Hematopoietic multipotent progenitor cell treated with erythropoietin and hydrocortisone succinate and interleukin-3 and kit ligand, for 15 days (in vitro differentiated cells): ENCODE results near the gene ARMC7.
"Not testable (repeated sequence)": the region's sequence is repeated elsewhere in the genome, so short reads cannot be mapped to it uniquely, and the experiment has no call there.

Source experiments
- DNase-seq: peaks from one replicate; pipeline ENCODE4 v3.0.0-alpha.2; 2015; ENCODE audit warnings: low spot score

The ARMC7 gene

DNA sequence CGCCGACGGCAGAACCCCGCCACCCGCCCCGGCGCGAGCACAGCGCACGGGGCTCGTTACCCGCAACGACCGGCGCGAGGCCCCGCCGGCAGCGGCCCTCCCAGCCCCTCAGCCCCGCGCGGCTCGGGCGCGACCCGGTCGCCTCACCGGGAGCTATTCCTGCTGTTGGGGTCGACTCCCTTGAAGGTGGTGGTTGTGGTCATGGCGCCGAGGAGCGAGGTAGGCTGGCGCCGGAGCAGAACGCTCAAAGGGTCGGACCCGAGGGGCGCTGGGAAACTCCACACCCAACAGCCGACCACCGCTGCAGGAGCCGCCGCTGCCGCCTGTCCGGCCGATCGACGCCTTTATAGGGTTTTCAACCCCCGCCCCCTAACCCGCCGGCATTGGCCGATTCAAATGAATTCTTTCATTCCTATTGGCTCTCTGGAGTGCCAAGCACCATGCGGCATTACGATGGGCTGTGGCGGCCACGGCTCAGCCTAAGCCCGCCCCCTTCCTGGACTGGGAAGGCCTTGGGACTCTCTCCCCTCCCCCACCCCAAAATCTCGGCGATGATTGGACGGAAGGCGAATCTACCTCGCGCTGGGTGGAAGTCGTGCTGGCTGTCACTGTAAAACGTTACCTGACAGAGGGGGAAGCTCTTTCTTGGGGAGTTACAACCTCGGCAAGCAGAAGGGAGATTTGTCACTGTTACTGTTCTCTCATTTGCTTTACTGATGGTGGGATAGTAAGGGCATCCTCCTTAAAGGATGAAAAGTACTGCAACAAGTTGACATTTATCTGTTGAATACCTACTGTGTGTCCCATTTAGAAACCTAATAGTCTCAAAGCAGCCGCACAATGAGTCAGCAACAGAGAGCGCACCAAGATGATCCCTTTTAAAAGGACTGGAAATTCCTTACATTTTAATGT lies 44.7 kb downstream of the ARMC7 start, which contains the start of gene JPT1:
Gene JPT1, minus strand, starts transcription at position 318 of the 912 bp plus-strand sequence. Its CDS starts 115 bp downstream, at position 203.
- peak; percentile 99 for DNase-seq

DNA sequence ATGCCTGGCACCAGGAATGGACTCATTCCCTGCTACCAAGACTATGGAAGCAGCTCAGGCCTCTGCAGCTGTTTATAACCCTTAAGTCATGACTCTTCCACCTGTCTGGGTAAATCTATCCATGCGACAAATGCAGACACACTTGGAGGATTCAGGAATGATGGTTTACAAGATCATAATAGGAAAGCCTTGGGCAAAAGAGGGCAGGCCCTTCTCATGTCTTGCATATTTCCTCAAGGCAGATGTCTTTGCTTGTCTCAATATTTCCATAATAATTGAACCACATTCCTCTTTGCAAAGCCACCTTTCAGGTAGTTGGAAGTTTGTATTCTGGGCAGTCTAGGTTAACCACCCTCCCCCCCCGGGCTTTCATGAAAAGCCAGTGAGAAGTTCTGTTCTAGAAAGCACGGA lies 45.4 kb downstream of the ARMC7 start:
- DNase-seq: no peak

DNA sequence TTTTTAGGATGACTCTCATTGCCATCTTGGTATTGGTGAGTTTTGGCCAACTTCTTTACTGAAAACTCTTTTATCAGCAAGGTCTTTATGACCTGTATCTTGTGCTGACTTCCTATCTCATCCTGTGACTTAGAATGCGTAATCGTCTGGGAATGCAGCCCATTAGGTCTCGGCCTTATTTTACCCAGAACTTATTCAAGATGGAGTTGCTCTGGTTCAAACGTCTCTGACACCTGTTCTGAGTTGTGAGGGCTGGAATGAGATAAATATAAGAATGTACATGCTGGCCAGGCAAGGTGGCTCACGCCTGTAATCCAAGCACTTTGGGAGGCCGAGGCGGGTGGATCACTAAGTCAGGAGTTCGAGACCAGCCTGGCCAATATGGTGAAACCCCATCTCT lies 48.7 kb downstream of the ARMC7 start:
- not testable (repeated sequence) for DNase-seq

- DNase-seq: no peak
Measured at GRCh38 chr17:75159196-75160031, 49.6 kb downstream of the ARMC7 start.

DNA sequence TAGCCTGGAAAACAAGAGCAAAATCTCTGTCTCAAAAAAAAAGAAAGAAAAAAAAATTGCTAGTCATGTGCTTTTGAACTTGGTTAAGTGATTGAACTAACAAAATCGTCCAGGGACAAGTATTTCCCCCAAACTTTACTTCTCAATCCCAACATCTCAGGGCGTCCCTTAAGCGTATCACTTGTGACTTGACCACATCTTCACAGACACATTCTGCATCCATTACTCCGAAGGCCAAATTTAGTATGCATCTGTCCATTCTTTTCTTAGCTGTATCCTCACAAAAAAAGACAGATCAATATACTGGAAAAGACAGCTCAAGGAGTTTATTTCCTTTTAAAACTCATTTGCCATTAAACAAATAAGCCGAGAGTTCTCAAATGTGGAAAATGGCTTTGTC lies 50.4 kb downstream of the ARMC7 start:
- no peak for DNase-seq

DNA sequence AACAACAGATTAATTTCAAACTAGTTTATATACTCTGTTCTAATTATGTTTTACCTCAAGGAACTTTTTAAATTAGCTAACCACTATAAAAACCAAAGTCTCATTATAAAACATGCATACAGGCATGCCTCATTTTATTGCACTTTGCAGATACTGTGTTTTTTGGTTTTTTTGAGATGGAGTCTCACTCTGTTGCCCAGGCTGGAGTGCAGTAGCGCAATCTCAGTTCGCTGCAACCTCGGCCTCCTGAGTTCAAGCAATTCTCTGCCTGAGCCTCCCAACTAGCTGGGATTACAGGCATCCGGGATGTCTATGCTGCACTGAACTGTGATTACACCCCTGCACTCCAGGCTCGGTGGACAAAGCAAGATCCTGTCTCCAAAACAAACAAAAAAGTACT lies 53.3 kb downstream of the ARMC7 start:
- no peak for DNase-seq

DNA sequence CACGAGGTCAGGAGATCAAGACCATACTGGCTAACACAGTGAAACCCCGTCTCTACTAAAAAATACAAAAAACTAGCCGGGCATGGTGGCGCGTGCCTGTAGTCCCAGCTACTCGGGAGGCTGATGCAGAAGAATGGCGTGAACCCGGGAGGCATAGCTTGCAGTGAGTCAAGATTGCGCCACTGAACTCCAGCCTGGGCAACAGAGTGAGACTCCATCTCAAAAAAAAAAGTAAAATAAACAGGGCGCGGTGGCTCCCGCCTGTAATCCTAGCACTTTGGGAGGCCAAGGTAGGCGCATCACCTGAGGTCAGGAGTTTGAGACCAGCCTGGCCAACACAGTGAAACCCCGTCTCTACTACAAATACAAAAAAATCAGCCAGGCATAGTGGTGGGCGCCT lies 54.8 kb downstream of the ARMC7 start:
- not testable (repeated sequence) for DNase-seq

DNA sequence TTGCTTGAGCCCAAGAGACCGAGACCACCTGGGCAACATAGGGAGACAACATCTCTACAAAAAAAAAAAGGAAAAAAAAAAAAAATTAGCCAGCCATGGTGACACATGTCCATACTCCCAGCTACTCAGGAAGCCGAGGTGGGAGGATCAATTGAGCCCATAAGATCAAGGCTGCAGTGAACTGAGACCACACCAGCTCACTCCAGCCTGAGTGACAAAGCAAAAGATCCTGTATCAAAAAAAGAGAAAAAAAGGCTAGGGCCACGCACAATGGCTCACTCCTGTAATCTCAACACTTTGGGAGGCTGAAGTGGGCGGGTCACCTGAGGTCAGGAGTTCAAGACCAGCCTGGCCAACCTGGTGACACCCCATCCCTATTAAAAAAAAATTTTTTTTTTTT lies 59.2 kb downstream of the ARMC7 start:
- DNase-seq: no peak

DNA sequence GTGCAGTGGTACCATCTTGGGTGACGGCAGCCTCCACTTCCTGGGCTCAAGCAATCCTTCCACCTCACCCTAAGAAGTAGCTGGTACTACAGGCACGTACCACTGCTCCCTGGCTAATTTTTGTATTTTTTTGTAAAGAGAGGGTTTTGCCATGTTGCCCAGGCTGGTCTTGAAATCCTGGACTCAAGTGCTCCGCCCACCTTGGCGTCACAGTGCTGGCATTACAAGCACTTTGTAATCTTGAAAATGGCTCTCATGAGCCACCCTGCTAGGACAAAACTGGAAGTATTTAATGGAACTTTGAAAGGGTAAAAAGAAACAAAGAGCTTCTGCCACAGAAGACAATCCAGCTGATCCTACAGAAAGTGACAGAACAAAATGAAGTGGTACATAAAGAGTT lies 63.8 kb downstream of the ARMC7 start:
- DNase-seq: no peak

- DNase-seq: no peak
Measured at GRCh38 chr17:75174996-75175395, 65.2 kb downstream of the ARMC7 start.

DNA sequence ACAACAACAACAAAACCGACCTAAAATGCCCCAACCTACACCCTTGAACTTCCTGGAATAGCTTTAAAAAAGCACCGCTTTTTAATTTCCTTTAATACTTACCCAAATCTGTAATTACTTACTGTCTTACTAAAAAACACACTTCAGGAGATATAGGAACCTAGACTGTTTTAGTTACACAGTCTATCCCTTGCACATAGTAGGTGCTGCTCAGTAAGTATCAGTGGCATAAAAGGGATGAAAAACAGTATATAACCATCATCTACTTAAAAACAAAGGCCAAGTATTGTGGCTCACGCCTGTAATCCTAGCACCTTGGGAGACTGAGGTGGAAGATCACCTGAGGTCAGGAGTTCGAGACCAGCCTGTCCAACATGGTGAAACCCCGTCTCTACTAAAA lies 66.9 kb downstream of the ARMC7 start:
- DNase-seq: no peak

- DNase-seq: no peak
Measured at GRCh38 chr17:75178453-75178852, 68.7 kb downstream of the ARMC7 start.
